HepG2 (cell line): ENCODE data around the gene CXCR5. TPM values are rescaled to one million over a fixed set of nuclear protein-coding genes. Genes with fewer than 3 reads are reported as not detected.
A peak's percentile ranks its signal among the peaks of the same experiment; 100 is the strongest.

ENCODE experiments used
- CREBL2 ChIP-seq: sonication (generic); formaldehyde crosslinking; IDR thresholded peaks from 2 replicates; pipeline ENCODE4 v1.8.1; 2023; ENCODE audit warnings: missing genetic modification reagents, mild to moderate bottlenecking, borderline replicate concordance
- FUBP1 ChIP-seq: sonication (generic); formaldehyde crosslinking; IDR thresholded peaks from 2 replicates; pipeline ENCODE4 v1.5.1; 2020; ENCODE audit warnings: missing genetic modification reagents, mild to moderate bottlenecking, borderline replicate concordance
- HCFC1 ChIP-seq: fragments of 150-350 bp; IDR thresholded peaks from 2 replicates; pipeline ENCODE4 v1.6.1; 2014; ENCODE audit warnings: low read depth, low read length
- HIC2 ChIP-seq: sonication (generic); formaldehyde crosslinking; IDR thresholded peaks from 2 replicates; pipeline ENCODE4 v1.9.0; 2022; ENCODE audit warnings: low read depth, missing genetic modification reagents
- JUN ChIP-seq: sonication (generic); formaldehyde crosslinking; IDR thresholded peaks from 2 replicates; pipeline ENCODE4 v1.4.0; 2020; ENCODE audit warnings: mild to moderate bottlenecking, missing genetic modification reagents
- KLF13 ChIP-seq: sonication (generic); formaldehyde crosslinking; IDR thresholded peaks from 2 replicates; pipeline ENCODE4 v1.4.0; 2020; ENCODE audit warnings: mild to moderate bottlenecking, missing genetic modification reagents
- MAFG ChIP-seq: sonication (generic); formaldehyde crosslinking; IDR thresholded peaks from 2 replicates; pipeline ENCODE4 v1.5.1; 2020; ENCODE audit warnings: mild to moderate bottlenecking, missing genetic modification reagents
- MAZ ChIP-seq, 2 experiments: sonication (generic) in 1 of 2; formaldehyde crosslinking in 1 of 2; IDR thresholded peaks; 2 replicates each; pipeline versions ENCODE4 v1.5.0 to v1.6.1; 2012 to 2020; ENCODE audit warnings: low read depth in 2 of 2, mild to moderate bottlenecking in 2 of 2, borderline replicate concordance in 1 of 2, improper control_type of control experiment in 1 of 2, low read length in 1 of 2, missing genetic modification reagents in 1 of 2, moderate library complexity in 1 of 2
- PITX1 ChIP-seq: sonication (generic); formaldehyde crosslinking; IDR thresholded peaks from 2 replicates; pipeline ENCODE4 v1.5.1; 2020; ENCODE audit warnings: mild to moderate bottlenecking, missing genetic modification reagents
- POLR2AphosphoS2 ChIP-seq: IDR thresholded peaks from 2 replicates; pipeline ENCODE4 v1.6.1; 2011; ENCODE audit warnings: low read depth, low read length, improper control_type of control experiment
- PPARG ChIP-seq: conservative IDR thresholded peaks from 2 replicates; pipeline ENCODE4 v1.6.1; 2016; ENCODE audit warnings: missing biosample characterization, missing genetic modification reagents
- RORA ChIP-seq: sonication (generic); formaldehyde crosslinking; IDR thresholded peaks from 2 replicates; pipeline ENCODE4 v1.5.0; 2020; ENCODE audit warnings: mild to moderate bottlenecking, missing genetic modification reagents, moderate library complexity
- SALL2 ChIP-seq: sonication (generic); formaldehyde crosslinking; IDR thresholded peaks from 2 replicates; pipeline ENCODE4 v1.8.1; 2023; ENCODE audit warnings: mild to moderate bottlenecking, missing genetic modification reagents, inconsistent platforms
- THAP11 ChIP-seq: IDR thresholded peaks from 2 replicates; pipeline ENCODE4 v1.6.1; 2016; ENCODE audit warnings: missing biosample characterization, missing genetic modification reagents
- ZBTB25 ChIP-seq: IDR thresholded peaks from 2 replicates; pipeline ENCODE4 v1.6.1; 2018; ENCODE audit warnings: missing genetic modification reagents
- ZBTB38 ChIP-seq: sonication (generic); formaldehyde crosslinking; IDR thresholded peaks from 2 replicates; pipeline ENCODE4 v1.5.1; 2020; ENCODE audit warnings: mild to moderate bottlenecking, missing genetic modification reagents
- ZNF414 ChIP-seq: sonication (generic); formaldehyde crosslinking; IDR thresholded peaks from 2 replicates; pipeline ENCODE4 v1.5.0; 2020; ENCODE audit warnings: missing genetic modification reagents
- ZNF552 ChIP-seq: sonication (generic); formaldehyde crosslinking; IDR thresholded peaks from 2 replicates; pipeline ENCODE4 v1.9.0; 2022; ENCODE audit warnings: missing genetic modification reagents, mild to moderate bottlenecking, borderline replicate concordance
- ZNF614 ChIP-seq: IDR thresholded peaks from 2 replicates; pipeline ENCODE4 v1.6.1; 2018; ENCODE audit warnings: missing biosample characterization, missing genetic modification reagents, inconsistent platforms, borderline replicate concordance
- ZNF704 ChIP-seq: sonication (generic); formaldehyde crosslinking; IDR thresholded peaks from 2 replicates; pipeline ENCODE4 v1.8.1; 2023; ENCODE audit warnings: mild to moderate bottlenecking, inconsistent platforms, moderate library complexity, missing genetic modification reagents, borderline replicate concordance
- ZSCAN31 ChIP-seq: sonication (generic); formaldehyde crosslinking; IDR thresholded peaks from 2 replicates; pipeline ENCODE4 v1.5.0; 2020; ENCODE audit warnings: low read depth, mild to moderate bottlenecking, missing genetic modification reagents
- polyA plus RNA-seq, 8 experiments: library from polyadenylated mRNA; depleted of rRNA in 3 of 8; stranded (reverse) in 7 of 8; unstranded in 1 of 8; fragments of >200 nt; fragmentation: Illumina TruSeq in 4 of 8; extraction: Trizol in 4 of 8; gene quantifications; 2 replicates each; pipeline versions ENCODE4 v1.2.1 to v1.2.3, GENCODE V29; 2011 to 2016; ENCODE audit warnings: low read depth in 4 of 8, missing spikeins in 1 of 8, mixed read lengths in 1 of 8; ENCODE audit not compliant: insufficient read depth in 1 of 8
- total RNA-seq, 5 experiments: library from RNA; depleted of rRNA; stranded (reverse); fragments of >200 nt; fragmentation: Illumina TruSeq; extraction: Trizol; gene quantifications; 2 replicates each; pipeline ENCODE4 v1.2.3, GENCODE V29; 2016; ENCODE audit warnings: low read depth in 1 of 5

The CXCR5 gene
- total and polyA plus RNA-seq, 2 of the 13 experiments (the other 11 are each of a cell fraction or from before 2014, with no cell fraction given) = not detected

- TF ChIP-seq CREBL2 (CRISPR knock-in tag) (no peak), FUBP1 (CRISPR knock-in tag) (no peak), ZNF704 (CRISPR knock-in tag) (no peak), PPARG (CRISPR knock-in tag) (no peak), HCFC1 (no peak), RORA (CRISPR knock-in tag) (no peak), ZSCAN31 (CRISPR knock-in tag) (no peak), POLR2AphosphoS2 (no peak), SALL2 (CRISPR knock-in tag) (no peak), MAZ (IDR thresholded peaks at IDR 0.05; ENCODE audit: borderline replicate concordance, low read depth, low read length) (peak; percentile 51; the same call in 1 of the 2 replicates), MAZ (CRISPR knock-in tag; IDR thresholded peaks at IDR 0.05; ENCODE audit: low read depth) (no peak), ZNF414 (CRISPR knock-in tag) (0 out of 2 replicates have a peak, but pooled peaks have one; percentile 51), THAP11 (peak; percentile 68; the same call in 1 of the 2 replicates), ZNF552 (CRISPR knock-in tag) (no peak), HIC2 (no peak), ZBTB38 (peak; percentile 84), KLF13 (CRISPR knock-in tag) (no peak), MAFG (CRISPR knock-in tag) (no peak), ZBTB25 (CRISPR knock-in tag) (peak; percentile 60; the same call in 1 of the 2 replicates), PITX1 (CRISPR knock-in tag) (no peak), ZNF614 (0 out of 2 replicates have a peak, but pooled peaks have one; percentile 64), JUN (CRISPR knock-in tag) (no peak)
These were observed 23.7 kb downstream of the CXCR5 start (continued) for GRCh38 chr11:118907051-118908042.
